OCI-LY7 (cell line): ENCODE data around the gene PIGBOS1.
"Not testable (repeated sequence)": the region's sequence is repeated elsewhere in the genome, so short reads cannot be mapped to it uniquely, and the experiment has no call there.

ENCODE experiments used
- EZH2phosphoT487 ChIP-seq: fragments of 200-600 bp; sonication (generic); IDR thresholded peaks from 2 replicates; pipeline ENCODE4 v1.6.1; 2018; ENCODE audit warnings: low read depth, borderline replicate concordance, mild to moderate bottlenecking, mixed run types, antibody characterized with exemption, low read length, moderate library complexity, mixed read lengths
- TF ChIP-seq, protein P1 (sequence below): fragments of 200-600 bp; sonication (generic); conservative IDR thresholded peaks from 2 replicates; pipeline ENCODE4 v1.5.1; 2014; ENCODE audit warnings: mild to moderate bottlenecking, antibody characterized with exemption, low read length, moderate library complexity, mixed read lengths

DNA sequence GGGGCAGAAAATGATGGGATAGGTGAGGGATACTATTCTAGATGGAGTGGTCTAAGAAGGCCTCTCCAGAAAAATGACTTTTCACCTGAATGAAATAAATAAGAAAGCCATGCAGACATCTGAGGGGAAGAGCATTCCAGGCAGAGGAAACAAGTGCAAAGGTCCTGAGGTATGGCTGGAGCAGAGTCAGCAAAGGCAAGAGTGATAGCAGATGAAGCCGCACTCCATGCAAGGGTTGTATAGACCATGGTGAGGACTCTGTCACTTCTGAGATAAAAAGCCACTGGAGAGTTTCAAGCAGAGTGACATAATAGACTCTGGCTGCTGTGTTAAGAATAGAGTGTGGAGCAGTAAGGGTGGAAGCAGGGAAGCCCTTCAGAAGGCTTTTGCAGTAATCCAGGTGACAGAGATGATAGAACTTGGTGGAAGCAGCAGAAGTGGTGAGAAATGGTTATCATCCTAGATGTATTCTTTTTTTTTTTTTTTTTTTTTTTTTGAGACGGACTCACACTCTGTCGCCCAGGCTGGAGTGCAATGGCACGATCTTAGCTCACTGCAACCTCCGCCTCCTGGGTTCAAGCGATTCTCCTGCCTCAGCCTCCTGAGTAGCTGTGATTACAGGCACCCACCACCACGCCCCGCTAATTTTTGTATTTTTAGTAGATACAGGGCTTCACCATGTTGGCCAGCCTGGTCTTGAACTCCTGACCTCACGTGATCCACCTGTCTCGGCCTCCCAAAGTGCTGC, 32.3 kb downstream of the PIGBOS1 start:
- TF ChIP-seq, protein P1, sequence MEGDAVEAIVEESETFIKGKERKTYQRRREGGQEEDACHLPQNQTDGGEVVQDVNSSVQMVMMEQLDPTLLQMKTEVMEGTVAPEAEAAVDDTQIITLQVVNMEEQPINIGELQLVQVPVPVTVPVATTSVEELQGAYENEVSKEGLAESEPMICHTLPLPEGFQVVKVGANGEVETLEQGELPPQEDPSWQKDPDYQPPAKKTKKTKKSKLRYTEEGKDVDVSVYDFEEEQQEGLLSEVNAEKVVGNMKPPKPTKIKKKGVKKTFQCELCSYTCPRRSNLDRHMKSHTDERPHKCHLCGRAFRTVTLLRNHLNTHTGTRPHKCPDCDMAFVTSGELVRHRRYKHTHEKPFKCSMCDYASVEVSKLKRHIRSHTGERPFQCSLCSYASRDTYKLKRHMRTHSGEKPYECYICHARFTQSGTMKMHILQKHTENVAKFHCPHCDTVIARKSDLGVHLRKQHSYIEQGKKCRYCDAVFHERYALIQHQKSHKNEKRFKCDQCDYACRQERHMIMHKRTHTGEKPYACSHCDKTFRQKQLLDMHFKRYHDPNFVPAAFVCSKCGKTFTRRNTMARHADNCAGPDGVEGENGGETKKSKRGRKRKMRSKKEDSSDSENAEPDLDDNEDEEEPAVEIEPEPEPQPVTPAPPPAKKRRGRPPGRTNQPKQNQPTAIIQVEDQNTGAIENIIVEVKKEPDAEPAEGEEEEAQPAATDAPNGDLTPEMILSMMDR = not testable (repeated sequence)
- not testable (repeated sequence) for TF ChIP-seq EZH2phosphoT487
